Measurements from ENCODE around the gene DDX10.

Gene DDX10

DNA sequence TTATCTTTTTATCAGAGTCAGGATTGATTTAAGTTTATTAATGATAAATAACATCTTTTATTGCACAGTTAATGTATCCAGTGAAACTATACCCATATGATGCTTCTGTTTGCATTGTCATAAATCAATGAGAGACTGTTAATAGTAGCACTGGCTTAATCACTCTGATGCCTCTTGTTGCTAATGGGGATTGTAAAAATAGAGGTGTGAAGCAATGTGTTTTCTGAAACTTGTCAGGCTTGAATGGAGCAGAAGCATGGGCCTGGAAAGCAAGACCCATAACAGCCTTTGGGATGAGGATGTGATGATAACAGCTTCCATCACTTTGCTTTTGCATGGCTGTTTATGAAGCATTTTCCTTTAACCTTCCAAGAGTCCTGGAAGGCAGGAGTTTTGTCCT is 319.7 kb downstream of the DDX10 start:
- Histone ChIP-seq H3K27ac (no peak overlapping the region), H3K4me3 (ENCODE audit: low read depth in 1 of 2, low read length in 1 of 2) (no peak overlapping the region), H3K27me3 (no peaks in the 10 kb centered on the region), H3K36me3 (no peaks in the 10 kb centered on the region), H3K9me3 (no peaks in the 10 kb centered on the region), H3K4me1 (ENCODE audit: control insufficient read depth in 1 of 2, insufficient read depth in 1 of 2, low read depth in 1 of 2, low read length in 1 of 2) (no peaks in the 10 kb centered on the region)
- TF ChIP-seq, protein P1, sequence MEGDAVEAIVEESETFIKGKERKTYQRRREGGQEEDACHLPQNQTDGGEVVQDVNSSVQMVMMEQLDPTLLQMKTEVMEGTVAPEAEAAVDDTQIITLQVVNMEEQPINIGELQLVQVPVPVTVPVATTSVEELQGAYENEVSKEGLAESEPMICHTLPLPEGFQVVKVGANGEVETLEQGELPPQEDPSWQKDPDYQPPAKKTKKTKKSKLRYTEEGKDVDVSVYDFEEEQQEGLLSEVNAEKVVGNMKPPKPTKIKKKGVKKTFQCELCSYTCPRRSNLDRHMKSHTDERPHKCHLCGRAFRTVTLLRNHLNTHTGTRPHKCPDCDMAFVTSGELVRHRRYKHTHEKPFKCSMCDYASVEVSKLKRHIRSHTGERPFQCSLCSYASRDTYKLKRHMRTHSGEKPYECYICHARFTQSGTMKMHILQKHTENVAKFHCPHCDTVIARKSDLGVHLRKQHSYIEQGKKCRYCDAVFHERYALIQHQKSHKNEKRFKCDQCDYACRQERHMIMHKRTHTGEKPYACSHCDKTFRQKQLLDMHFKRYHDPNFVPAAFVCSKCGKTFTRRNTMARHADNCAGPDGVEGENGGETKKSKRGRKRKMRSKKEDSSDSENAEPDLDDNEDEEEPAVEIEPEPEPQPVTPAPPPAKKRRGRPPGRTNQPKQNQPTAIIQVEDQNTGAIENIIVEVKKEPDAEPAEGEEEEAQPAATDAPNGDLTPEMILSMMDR (IDR thresholded peaks at IDR 0.05), result no peak

DNA sequence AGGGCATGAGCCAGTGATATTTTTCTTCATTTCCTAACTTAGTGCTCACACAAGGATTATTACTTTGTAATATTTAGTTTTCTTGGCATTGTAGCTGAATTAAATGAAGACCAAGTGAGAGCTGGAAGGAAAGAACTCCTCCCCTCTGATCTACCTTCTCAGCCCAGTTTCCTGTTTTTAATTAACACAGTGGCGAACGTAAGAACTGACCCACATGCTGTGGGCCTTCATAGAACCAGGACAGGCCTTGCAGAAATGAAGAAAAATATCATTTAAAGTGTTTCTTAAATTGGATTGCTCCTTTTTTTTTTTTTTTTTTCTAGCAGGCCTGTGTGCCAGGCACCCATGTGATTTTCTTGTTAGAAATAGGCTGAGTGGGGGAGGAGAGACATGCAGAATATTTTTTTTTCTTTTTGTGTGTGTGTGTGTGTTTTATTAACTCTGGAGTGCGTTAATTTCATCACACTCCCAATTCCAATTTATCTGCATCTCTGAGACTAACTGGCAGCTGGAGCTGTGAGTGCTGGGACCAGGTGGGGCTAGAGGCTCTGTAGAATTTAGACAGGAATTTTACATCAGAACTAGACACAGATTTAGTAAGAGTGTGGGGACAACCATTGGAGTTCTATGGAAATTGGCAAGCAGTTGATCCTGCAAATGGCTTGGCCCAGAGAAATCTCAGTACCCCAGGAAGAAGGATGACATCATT is 320.5 kb downstream of the DDX10 start:
- Histone ChIP-seq H3K27ac (no peak overlapping the region), H3K9me3 (no peaks in the 10 kb centered on the region), H3K4me1 (ENCODE audit: control insufficient read depth in 1 of 2, insufficient read depth in 1 of 2, low read depth in 1 of 2, low read length in 1 of 2) (no peaks in the 10 kb centered on the region), H3K27me3 (no peaks in the 10 kb centered on the region), H3K36me3 (no peaks in the 10 kb centered on the region), H3K4me3 (ENCODE audit: low read depth in 1 of 2, low read length in 1 of 2) (no peak overlapping the region)
- TF ChIP-seq, protein P1 (IDR thresholded peaks at IDR 0.05), result no peak

DNA sequence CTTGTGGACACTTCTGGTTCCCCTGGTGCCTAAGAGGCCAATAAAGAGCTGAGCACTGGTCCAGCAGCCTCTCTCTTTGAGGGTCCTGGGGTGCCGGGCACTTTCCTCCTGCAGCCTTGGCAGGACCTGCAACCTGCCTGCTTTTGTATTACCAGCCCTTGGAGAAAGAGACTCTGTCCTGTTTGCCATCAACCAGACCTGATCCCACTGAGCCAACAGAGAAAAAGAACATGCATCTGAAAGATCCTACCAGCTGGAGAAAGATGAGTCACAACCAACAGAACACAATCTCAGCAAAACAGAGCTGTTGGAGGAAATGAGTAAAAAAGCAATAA is 321.0 kb downstream of the DDX10 start:
- H3K9me3 ChIP-seq, result no peaks in the 10 kb centered on the region
- H3K4me1 ChIP-seq (ENCODE audit: control insufficient read depth in 1 of 2, insufficient read depth in 1 of 2, low read depth in 1 of 2, low read length in 1 of 2), result no peaks in the 10 kb centered on the region
- TF ChIP-seq, protein P1 (IDR thresholded peaks at IDR 0.05), result no peak
- H3K27ac ChIP-seq, result no peak overlapping the region
- H3K4me3 ChIP-seq (ENCODE audit: low read depth in 1 of 2, low read length in 1 of 2), result no peak overlapping the region
- no peaks in the 10 kb centered on the region for H3K27me3 ChIP-seq
- H3K36me3 ChIP-seq, result no peaks in the 10 kb centered on the region
